ENCODE data around the gene CDK6. TPM values are rescaled to one million over a fixed set of nuclear protein-coding genes. Genes with fewer than 3 reads are reported as not detected.
"Not testable (repeated sequence)": the region's sequence is repeated elsewhere in the genome, so short reads cannot be mapped to it uniquely, and the experiment has no call there.

CDK6 gene
- 100 to 1,000 TPM in 1 of 2 donors, 10 to 100 TPM in 1; 91.6 to 153 TPM for total RNA-seq

DNA sequence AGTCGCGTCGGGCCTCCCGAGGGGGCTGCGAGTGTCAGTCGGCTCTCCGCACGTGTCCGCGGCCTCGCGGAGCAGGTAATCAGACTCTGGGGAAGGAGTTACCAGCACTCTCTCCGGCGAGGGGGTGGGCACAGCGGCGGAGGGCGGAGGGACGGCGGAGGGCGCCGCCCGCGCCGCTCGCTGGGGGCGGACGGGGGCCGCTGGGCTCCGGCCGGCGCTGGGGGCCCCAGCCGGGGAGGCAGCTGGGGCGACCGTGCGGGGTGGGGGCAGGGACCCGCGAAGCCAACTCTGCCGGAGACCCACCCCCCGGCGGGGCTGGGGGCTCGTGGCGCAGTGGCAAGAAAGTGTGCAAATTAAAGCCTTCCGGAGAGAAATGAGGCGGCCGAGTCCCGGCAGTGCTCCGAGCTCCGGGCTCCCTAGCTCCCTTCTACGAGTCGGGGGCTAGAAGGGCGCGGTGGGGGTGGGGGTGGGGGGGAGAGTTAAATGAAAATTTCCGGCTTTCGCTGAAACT lies at the start of gene CDK6:
TSS of gene CDK6 (minus strand) at position 85 of the 511 bp plus-strand sequence. CDS start 3,250 bp downstream, outside the sequence.
- ATAC-seq (peak; percentile 8 to 38), DNase-seq (ENCODE audit: low spot score in 2 of 2) (peak; percentile 60 to 69)
- Mint-ChIP-seq H3K27ac (peak within 1 kb of the TSS; percentile 98 to 99), H3K9me3 (no peaks in the 10 kb centered on the region), H3K36me3 (peaks cover 38 to 45% of the 10 kb centered on the region in 2 donors)

DNA sequence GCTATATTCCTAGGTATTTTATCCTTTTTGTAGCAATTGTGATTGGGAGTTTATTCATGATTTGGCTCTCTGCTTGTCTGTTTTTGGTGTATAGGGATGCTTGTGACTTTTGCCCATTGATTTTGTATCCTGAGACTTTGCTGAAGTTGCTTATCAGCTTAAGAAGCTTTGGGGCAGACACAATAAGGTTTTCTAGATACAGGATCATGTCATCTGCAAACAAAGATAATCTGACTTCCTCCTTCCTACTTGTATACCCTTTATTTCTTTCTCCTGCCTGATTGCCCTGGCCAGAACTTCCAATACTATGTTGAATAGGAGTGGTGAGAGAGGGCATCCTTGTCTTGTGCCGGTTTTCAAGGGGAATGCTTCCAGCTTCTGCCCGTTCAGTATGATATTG lies 49.7 kb upstream of the CDK6 start:
- ATAC-seq, H3K27ac Mint-ChIP-seq: not testable (repeated sequence)

DNA sequence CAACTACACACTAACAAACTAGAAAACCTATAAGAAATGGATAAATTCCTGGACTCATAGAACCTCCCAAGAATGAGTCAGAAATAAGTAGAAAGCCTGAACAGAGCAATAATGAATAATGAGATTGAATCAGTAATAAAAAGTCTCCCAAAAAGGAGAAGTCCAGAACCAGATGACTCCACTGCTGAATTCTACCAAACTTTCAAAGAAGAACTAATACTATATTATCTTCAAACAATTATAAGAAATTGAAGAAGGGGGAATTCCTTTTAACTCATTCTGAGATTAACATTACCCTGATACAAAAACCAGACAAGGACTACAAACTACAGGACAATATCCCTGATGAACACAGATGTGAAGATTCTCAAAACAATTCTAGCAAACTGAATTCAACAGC lies 47.8 kb upstream of the CDK6 start:
- H3K9me3 Mint-ChIP-seq, result peaks cover 33 to 60% of the 10 kb centered on the region in 2 donors
- DNase-seq (ENCODE audit: low spot score in 2 of 2) (no peak), ATAC-seq (no peak)
- H3K27ac Mint-ChIP-seq, result no peak overlapping the region
- H3K36me3 Mint-ChIP-seq, result peaks cover 33 to 68% of the 10 kb centered on the region in 2 donors

More for the DNA sequence above, 49.7 kb upstream of the CDK6 start:
- H3K36me3 Mint-ChIP-seq, result peaks cover 31 to 78% of the 10 kb centered on the region in 2 donors
- peaks cover 32 to 65% of the 10 kb centered on the region in 2 donors for H3K9me3 Mint-ChIP-seq
- DNase-seq (ENCODE audit: low spot score in 2 of 2), result not testable (repeated sequence)

DNA sequence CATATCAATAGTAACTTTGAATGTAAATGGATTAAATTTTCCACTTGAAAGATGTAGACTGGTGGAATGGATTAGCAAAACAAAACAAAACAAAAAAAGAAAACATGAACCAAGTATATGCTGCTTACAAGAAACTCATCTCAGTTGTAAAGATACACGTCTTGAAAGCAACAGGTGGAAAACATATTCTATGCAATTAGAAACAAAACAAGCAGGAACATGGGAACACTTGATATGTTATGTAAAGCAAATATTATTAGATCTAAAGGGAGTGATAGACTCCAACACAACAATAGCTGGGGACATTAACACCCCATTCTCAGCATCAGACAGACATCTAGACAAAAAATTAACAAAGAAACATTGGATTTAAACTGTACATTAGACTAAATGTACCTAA lies 46.4 kb upstream of the CDK6 start:
- Mint-ChIP-seq H3K9me3 (peaks cover 28 to 52% of the 10 kb centered on the region in 2 donors), H3K27ac (no peak overlapping the region), H3K36me3 (peaks cover 23 to 59% of the 10 kb centered on the region in 2 donors)
- ATAC-seq (no peak), DNase-seq (ENCODE audit: low spot score in 2 of 2) (no peak)

DNA sequence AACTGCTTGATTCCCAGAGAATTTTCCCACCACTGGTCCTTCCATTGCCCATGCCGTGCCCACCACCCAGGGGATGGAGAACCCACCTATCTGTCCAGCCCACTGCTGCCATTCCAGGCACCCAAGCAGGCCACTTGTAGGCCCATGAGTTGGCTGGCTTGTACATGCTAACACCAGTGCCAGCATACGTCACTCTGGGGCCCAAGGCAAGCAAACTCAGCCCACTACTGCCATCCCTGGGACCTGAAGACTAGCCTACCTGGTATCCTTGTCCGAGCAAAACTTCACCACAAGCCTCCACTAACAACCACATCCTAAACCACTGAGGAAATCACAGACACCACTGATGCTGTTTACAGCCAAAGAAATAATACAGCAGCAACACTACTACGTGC lies 44.7 kb upstream of the CDK6 start:
- peaks cover 21 to 42% of the 10 kb centered on the region in 2 donors for H3K36me3 Mint-ChIP-seq
- no peak for ATAC-seq
- peaks cover 23 to 43% of the 10 kb centered on the region in 2 donors for H3K9me3 Mint-ChIP-seq
- DNase-seq (ENCODE audit: low spot score in 2 of 2), result no peak
- no peak overlapping the region for H3K27ac Mint-ChIP-seq

DNA sequence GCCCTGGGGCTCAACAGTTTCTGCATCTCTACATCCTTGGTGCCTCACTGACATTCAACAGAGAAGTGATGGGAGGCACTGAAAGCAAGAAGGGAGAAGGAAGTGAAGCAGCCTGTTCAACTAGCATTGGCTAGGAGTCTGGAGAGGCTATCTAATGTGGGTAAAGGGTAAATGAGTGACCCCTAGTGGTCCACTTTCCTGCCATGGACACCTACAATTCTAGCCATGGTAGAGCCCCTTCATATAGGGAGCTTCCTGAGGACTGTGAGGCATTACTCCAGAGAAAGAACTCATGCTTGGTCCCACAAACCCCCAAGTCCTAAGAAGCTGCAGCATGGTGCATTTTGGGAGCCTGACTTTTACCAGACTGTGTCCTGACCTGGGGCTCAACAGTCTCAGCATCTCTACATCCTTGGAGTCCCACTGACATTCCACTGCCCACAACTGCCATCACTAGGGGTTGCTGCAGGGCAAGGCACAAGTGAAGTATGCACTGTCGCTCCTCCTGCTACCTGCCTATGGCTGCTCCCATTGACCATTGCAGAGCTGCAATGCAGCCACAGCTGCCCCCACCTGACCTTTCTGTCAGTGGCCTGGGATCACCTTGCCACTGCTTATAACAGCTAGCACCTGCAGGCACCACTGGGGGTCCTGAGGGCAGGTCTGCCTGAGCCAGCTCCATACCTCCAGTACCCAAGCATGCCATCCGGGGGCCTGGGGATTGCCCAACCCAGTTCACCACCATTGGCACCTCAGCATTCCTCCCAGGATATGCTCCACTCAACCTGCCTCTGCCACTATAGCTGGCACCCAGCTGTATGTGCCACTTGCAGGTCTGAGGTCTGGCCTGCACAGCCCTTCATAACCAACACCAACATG lies 44.1 kb upstream of the CDK6 start:
- Mint-ChIP-seq H3K9me3 (peaks cover 23 to 39% of the 10 kb centered on the region in 2 donors), H3K36me3 (peaks cover 21 to 40% of the 10 kb centered on the region in 2 donors), H3K27ac (no peak overlapping the region)
- ATAC-seq (peak; percentile 44 to 59), DNase-seq (ENCODE audit: low spot score in 2 of 2) (no peak)

DNA sequence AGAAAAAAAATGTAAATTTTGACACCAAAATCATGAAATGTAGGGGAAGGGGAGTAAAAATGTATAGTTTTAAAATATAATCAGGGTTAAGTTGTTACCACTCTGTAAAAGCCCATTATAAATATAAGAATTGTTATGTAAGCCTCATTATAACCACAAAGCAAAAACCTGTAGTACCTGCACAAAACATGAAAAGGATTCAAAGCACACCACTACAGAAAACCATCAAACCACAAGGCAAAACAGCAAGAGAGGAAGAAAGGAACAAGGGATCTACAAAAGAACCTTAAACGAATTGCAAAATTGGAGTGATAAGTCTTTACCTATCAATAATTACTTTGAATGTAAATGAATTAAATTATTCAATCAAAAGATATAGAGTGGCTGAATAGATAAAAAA lies 41.0 kb upstream of the CDK6 start:
- H3K9me3 Mint-ChIP-seq, result peaks cover 12 to 13% of the 10 kb centered on the region in 2 donors
- ATAC-seq (no peak), DNase-seq (ENCODE audit: low spot score in 2 of 2) (no peak)
- peaks cover 12 to 21% of the 10 kb centered on the region in 2 donors for H3K36me3 Mint-ChIP-seq
- H3K27ac Mint-ChIP-seq, result no peak overlapping the region

DNA sequence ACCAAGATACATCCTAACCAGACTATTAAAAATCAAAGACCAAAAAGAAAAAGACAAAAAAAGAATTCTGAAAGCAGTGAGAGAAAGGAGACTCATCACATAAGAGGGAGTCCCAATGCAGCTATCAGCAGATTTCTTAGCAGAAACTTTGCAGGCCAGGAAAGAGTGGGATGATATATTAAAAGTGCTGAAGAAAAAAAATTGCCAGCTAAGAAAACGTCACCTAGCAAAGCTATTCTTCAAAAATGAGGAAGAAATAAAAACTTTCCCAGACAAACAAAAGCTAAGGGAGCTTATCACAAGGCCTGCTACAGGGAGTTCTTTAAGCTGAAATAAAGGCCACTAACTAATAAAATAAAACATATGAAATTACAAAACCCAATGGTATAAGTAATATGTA lies 40.5 kb upstream of the CDK6 start:
- Mint-ChIP-seq H3K36me3 (peaks cover 10 to 19% of the 10 kb centered on the region in 2 donors), H3K9me3 (peaks cover 8% of the 10 kb centered on the region in 2 donors), H3K27ac (no peak overlapping the region)
- ATAC-seq, result no peak
- DNase-seq (ENCODE audit: low spot score in 2 of 2), result no peak

DNA sequence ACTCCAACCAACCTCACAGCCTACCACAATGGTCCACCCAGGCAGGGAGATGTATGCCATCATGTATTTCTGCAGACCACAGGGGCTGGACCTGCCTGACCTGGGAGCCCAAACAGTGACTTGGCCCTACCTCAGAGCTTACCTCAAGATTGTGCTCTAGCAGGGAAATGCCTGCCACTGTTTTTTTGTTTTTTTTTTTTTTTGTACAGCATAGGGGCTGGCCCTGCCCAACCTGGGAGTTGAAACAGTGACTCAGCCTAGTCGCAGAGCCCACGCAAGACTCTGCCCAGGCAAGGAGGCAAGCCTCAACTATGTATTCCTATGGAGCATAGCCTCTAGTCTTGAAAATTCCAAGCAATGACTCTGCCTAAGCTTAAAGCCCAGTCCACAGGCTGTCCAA lies 39.3 kb upstream of the CDK6 start:
- no peak overlapping the region for H3K27ac Mint-ChIP-seq
- DNase-seq (ENCODE audit: low spot score in 2 of 2), result no peak

DNA sequence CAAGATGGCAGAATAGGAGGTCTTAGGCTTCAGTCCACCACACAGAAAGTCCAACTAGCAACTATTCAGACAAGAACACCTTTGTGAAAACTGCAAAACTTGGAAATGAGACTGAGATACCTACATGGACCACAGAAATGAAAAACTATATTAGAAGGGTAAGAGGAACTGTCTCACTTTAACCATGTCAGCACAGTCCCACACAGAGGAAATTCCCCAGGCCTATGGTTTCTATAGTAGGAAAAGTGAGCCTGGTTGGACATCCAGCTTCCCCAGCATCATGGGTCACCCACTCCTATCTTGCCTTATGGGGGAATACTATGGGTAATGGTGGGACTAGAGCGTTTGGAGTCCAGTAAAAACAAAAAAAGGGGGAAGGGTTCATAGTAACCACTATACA lies 38.8 kb upstream of the CDK6 start:
- Mint-ChIP-seq H3K27ac (peak overlapping the region; percentile 61 to 73), H3K9me3 (peaks cover 4 to 10% of the 10 kb centered on the region in 2 donors), H3K36me3 (peaks cover 6 to 21% of the 10 kb centered on the region in 2 donors)
- DNase-seq (ENCODE audit: low spot score in 2 of 2) (no peak), ATAC-seq (peak in 1 of 2 donors; percentile 39)

More for the DNA sequence above, 39.3 kb upstream of the CDK6 start:
- Mint-ChIP-seq H3K9me3 (peaks cover 4 to 6% of the 10 kb centered on the region in 2 donors), H3K36me3 (peaks cover 4 to 16% of the 10 kb centered on the region in 2 donors)
- ATAC-seq, result peak; percentile 84 to 90

DNA sequence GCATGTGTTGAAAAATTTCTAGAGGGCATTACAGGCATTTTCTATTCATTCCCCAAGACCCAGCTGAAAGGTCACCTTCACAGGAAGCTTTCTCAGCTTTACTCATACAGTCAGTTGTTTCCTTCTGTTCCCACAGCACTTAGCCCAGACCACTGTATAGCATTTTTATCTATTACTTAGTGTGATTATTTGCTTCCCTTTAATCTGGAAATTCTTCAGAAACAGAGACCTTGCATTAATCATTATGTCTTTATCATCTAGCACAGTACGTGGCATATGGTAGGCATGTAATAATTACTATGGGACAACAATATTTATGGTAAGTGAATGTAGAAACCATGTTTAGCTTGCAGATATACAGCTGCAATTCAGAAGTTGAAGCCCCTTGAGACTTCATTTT lies 38.2 kb upstream of the CDK6 start:
- H3K36me3 Mint-ChIP-seq, result peaks cover 9 to 25% of the 10 kb centered on the region in 2 donors
- H3K27ac Mint-ChIP-seq, result peak overlapping the region; percentile 61 to 73
- H3K9me3 Mint-ChIP-seq, result peaks cover 8 to 14% of the 10 kb centered on the region in 2 donors
- ATAC-seq (peak in 1 of 2 donors; percentile 38), DNase-seq (ENCODE audit: low spot score in 2 of 2) (no peak)

DNA sequence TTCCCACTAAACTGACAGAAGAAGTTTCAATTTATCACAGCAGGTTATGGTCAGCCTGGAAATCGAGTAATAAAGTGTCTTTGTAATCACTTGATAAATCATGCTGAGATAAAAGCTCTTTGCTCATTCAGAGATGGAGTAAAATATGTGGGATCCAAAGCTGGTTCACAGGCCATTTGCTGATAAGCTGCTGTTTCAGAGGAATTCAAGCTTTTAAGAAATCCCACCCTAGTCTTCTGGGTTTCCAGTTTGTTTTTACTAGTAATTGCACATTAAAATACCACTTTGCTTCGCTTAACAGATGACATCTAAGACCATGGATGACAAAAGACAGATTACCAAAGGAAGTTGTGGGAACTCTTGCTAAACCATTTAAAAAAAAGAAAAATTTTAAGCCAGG lies 37.4 kb upstream of the CDK6 start:
- Mint-ChIP-seq H3K9me3 (peaks cover 9 to 19% of the 10 kb centered on the region in 2 donors), H3K27ac (no peak overlapping the region), H3K36me3 (peaks cover 14 to 33% of the 10 kb centered on the region in 2 donors)
- DNase-seq (ENCODE audit: low spot score in 2 of 2), result no peak
- ATAC-seq, result no peak

DNA sequence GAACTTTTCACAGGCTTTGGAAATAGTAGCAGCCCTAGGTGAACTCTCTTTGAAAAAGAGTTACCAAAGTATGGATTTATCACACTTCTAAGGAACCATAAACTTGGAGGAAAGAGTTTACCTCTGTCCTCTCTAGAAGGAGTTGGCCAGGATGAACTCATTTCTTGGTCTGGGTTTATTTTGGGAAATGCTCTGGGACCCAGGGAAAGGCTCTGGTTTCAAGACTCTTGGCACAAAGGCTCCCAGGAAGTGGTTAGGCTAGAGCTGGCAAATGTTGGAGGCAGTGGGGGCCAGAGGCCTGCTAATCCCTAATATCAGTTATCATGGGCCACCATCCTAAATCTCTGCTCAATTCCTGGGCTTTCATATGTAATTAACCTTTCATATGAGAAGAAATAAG lies 36.3 kb upstream of the CDK6 start:
- DNase-seq (ENCODE audit: low spot score in 2 of 2), result no peak
- Mint-ChIP-seq H3K27ac (no peak overlapping the region), H3K36me3 (peaks cover 21 to 44% of the 10 kb centered on the region in 2 donors), H3K9me3 (peaks cover 9 to 25% of the 10 kb centered on the region in 2 donors)
- ATAC-seq, result no peak

DNA sequence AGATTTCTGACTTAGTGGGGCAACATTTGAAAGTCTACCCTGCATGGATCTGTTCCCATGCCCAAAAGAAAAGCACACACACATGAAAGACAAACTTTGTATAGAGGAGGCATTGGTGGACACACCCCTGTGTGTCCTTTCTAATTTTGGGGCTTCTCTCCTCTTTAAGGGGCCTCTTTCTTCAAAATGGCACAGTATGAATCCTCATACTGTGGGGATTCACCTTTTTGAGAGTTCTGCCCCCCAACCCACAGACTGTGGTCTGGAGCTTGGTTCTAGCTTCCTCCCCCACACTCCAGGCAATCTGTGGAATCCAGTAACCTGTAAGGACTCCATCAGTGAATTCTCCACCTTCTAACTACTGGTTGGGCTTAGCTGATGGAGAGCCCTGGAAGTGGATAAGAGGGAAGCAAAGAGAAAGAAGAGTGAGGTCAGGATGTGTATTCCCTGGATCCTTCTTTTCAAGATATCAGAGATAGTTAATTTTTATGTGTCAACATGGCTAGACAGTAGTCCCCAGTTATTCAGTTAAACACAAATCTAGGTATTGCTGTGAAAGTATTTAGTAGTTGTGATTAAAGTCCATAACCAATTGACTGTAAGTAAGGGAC lies 32.4 kb upstream of the CDK6 start:
- DNase-seq (ENCODE audit: low spot score in 2 of 2) (no peak), ATAC-seq (no peak)
- peaks cover 17 to 45% of the 10 kb centered on the region in 2 donors for H3K9me3 Mint-ChIP-seq
- H3K27ac Mint-ChIP-seq, result no peak overlapping the region
- peaks cover 25 to 57% of the 10 kb centered on the region in 2 donors for H3K36me3 Mint-ChIP-seq

DNA sequence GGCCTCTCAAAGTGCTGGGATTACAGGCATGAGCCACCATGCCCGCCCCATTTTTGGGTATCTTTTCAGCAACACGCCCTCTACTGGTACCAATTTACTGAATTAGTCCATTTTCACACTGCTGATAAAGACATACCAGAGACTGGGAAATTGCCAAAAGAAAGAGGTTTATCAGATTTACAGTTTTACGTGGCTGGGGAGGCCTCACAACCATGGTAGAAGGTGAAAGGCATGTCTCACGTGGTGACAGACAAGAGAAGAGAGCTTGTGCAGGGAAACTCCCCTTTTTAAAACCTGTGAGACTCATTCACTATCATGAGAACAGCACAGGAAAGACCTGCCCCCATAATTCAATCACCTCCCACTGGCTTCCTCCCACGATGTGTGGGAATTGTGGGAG lies 27.8 kb upstream of the CDK6 start:
- not testable (repeated sequence) for H3K27ac Mint-ChIP-seq; DNase-seq (ENCODE audit: low spot score in 2 of 2)
- peaks cover 13 to 49% of the 10 kb centered on the region in 2 donors for H3K36me3 Mint-ChIP-seq
- ATAC-seq, result peak in 1 of 2 donors; percentile 68
- peaks cover 8 to 46% of the 10 kb centered on the region in 2 donors for H3K9me3 Mint-ChIP-seq

DNA sequence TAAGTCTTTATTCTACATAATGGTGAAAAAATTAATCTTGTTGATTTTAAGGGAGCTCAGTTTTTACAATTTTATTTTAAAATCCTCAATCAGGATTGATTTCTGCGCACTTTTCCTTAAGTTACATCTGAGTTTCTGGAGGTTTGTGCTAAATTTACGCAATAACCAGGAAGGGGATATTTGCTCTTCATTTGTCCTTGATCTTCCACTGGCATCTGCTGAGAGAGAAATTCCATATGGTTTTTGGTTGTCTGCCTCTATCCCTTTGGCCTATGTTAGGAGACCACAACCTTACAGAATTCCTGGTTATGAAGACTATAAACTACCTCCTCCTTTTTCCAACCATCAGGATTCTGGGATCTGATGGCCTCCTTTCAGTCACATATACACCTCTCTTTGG lies 20.1 kb upstream of the CDK6 start:
- Mint-ChIP-seq H3K27ac (peak overlapping the region in 1 of 2 donors; percentile 10), H3K36me3 (peaks cover 0 to 5% of the 10 kb centered on the region in 2 donors), H3K9me3 (no peaks in the 10 kb centered on the region)
- DNase-seq (ENCODE audit: low spot score in 2 of 2) (no peak), ATAC-seq (no peak)
